GM19328 (cell line): Measurements from ENCODE around the gene ULBP3.

Experiments used
- ATAC-seq: cut with Tn5 transposase; IDR thresholded peaks from one replicate; pipeline ENCODE4 v1.9.1; 2021; ENCODE audit warnings: mild to moderate bottlenecking, moderate library complexity; ENCODE audit not compliant: unreplicated experiment

The ULBP3 gene

GRCh38 chr6:150068720-150069648 is at the start of gene ULBP3:
ULBP3 (minus strand) TSS chr6:150069121; CDS start chr6:150069066, 55 bp downstream.
- ATAC-seq = peak; percentile 59

- no peak for ATAC-seq
Measured at GRCh38 chr6:150118627-150119026, 49.7 kb upstream of the ULBP3 start.

- no peak for ATAC-seq
Measured at GRCh38 chr6:150118203-150118602, 49.3 kb upstream of the ULBP3 start.

- ATAC-seq = no peak
Measured at GRCh38 chr6:150116200-150116800, 47.4 kb upstream of the ULBP3 start.

GRCh38 chr6:150115769-150116168 is 46.8 kb upstream of the ULBP3 start:
- ATAC-seq = no peak

GRCh38 chr6:150112233-150112632 is 43.3 kb upstream of the ULBP3 start:
- ATAC-seq = no peak

- ATAC-seq = no peak
Measured at GRCh38 chr6:150102750-150103270, 33.9 kb upstream of the ULBP3 start.

- ATAC-seq = no peak
Measured at GRCh38 chr6:150100745-150101144, 31.8 kb upstream of the ULBP3 start.

GRCh38 chr6:150099953-150100352 is 31.0 kb upstream of the ULBP3 start:
- ATAC-seq = no peak

- ATAC-seq = no peak
Measured at GRCh38 chr6:150099546-150099945, 30.6 kb upstream of the ULBP3 start.

- ATAC-seq = no peak
Measured at GRCh38 chr6:150098155-150098554, 29.2 kb upstream of the ULBP3 start.

- ATAC-seq = no peak
Measured at GRCh38 chr6:150093397-150093796, 24.5 kb upstream of the ULBP3 start.

GRCh38 chr6:150091476-150091875 is 22.6 kb upstream of the ULBP3 start:
- no peak for ATAC-seq

GRCh38 chr6:150090328-150090727 is 21.4 kb upstream of the ULBP3 start:
- ATAC-seq = no peak

- no peak for ATAC-seq
Measured at GRCh38 chr6:150088481-150089154, 19.7 kb upstream of the ULBP3 start.

GRCh38 chr6:150087336-150087735 is 18.4 kb upstream of the ULBP3 start:
- no peak for ATAC-seq

- no peak for ATAC-seq
Measured at GRCh38 chr6:150086026-150086425, 17.1 kb upstream of the ULBP3 start.

- ATAC-seq = no peak
Measured at GRCh38 chr6:150084426-150084825, 15.5 kb upstream of the ULBP3 start.

- ATAC-seq = no peak
Measured at GRCh38 chr6:150083839-150084238, 14.9 kb upstream of the ULBP3 start.

GRCh38 chr6:150081702-150082101 is 12.8 kb upstream of the ULBP3 start:
- no peak for ATAC-seq

GRCh38 chr6:150079604-150080003 is 10.7 kb upstream of the ULBP3 start:
- ATAC-seq = no peak
